T-helper 22 cell (primary cell): ENCODE measurements around the gene NHERF2.

Experiments
- DNase-seq: peaks from one replicate; pipeline ENCODE4 v3.0.0-alpha.2; 2020; ENCODE audit warnings: low read depth

NHERF2 gene

GRCh38 chr16:2040787-2041522 is 14.3 kb downstream of the NHERF2 start:
- DNase-seq = no peak

DNA sequence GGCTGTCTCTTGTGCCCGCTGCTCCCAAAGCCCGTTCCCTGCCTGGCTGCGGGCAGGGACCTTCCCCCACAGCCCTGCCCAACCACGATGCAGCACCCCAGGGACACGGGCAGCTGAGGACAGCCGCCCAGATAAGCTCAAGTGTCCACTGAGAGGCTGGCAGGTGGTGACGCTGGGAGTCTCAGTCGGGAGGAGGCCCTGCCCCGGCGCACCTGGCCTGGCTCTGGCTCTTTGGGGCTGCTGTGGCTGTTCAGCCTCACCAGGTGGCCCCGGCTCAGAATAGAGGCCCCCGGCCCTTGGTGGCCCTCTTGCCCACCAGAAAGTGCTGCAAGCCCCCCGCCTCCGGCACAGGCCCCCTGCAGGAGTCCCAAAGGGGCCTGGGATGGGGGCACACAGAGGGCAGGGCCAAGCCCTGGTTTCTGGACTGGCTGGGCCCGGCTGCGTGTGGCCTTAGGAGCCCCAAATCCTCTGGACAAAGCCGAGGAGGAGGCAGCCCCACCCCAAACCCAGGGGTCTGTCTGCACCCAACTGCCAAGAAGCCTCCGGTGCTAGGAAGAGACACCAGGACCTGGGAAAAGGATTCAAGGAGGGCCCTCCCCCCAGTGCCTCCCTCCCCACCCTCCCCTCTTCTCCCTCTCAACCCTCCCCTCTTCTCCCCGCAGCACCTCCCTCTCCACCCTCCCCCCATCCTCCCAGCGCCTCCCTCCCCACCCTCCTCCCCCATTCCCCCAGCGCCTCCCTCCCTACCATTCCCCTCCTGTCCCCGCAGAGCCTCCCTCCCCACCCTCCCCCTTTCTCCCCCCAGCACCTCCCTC is 15.7 kb downstream of the NHERF2 start:
- DNase-seq = no peak

- no peak for DNase-seq
These were observed 16.4 kb downstream of the NHERF2 start for GRCh38 chr16:2042986-2043666.

- DNase-seq = no peak
These were observed 17.2 kb downstream of the NHERF2 start for GRCh38 chr16:2043667-2044451.

- no peak for DNase-seq
These were observed 17.8 kb downstream of the NHERF2 start for GRCh38 chr16:2044541-2044940.

- no peak for DNase-seq
These were observed 19.5 kb downstream of the NHERF2 start for GRCh38 chr16:2045965-2046892.

GRCh38 chr16:2046893-2047329 is 20.2 kb downstream of the NHERF2 start:
- DNase-seq = no peak

DNA sequence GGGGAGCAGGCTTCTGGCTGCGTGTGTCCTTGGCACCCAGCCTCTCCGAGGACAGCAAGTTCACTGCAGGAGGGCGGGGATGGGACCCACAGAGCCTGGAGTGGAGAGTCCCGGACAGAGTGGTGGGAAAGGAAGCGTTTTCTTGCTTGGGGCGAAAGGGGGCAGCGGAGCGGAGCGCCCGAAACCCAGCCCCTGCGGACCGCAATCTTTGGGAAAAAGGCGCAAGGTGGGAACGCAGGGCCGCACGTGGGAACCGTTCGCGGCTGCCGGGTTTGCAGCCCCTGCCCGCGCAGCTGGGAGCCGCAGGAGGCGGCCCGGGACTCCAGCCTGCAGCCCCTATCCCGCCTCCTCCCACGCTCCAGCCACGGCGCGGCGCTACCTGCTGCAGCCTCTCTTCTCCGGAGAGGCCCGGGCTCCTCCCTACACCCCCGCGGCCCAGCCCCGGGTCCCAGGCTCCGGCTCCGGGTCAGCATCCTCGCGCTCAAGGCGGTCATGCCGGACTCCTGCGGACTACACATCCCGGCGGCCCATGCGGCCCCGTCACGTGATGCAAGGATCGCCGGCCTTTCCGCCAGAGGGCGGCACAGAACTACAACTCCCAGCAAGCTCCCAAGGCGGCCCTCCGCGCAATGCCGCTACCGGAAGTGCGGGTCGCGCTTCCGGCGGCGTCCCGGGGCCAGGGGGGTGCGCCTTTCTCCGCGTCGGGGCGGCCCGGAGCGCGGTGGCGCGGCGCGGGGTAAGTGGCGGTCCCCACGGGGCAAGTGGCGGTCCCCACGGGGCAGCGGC is 20.8 kb downstream of the NHERF2 start, which contains the start of the genes NTHL1 and TSC2:
Gene NTHL1, minus strand, starts transcription at position 505 of the 786 bp plus-strand sequence. Its CDS starts 11 bp downstream, at position 494.
Gene TSC2, plus strand, starts transcription at position 656 of the 786 bp plus-strand sequence. CDS start 631 bp downstream, outside the sequence.
- DNase-seq = peak; percentile 88

DNA sequence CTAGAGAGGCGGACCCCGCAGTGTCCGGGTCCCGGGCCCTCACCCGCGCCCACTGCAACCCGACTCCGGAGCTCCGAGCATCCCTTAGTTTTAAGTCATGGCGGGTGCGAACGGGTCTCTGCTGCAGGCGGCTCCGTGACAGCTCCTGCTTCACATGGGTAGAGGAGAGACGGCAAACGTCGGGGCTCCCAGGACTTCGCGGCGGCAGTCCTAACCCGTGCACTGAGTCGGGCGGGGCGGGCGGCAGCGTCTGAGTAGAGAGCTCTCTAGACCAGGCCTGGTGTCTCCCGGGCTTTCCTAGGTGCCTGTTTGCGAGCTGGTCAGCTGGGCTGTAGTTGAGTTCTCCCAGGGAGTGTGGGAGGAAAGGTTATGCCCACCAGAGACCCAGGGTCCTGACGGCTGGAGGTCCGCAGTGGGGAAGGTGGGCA is 21.4 kb downstream of the NHERF2 start:
- DNase-seq = no peak

DNA sequence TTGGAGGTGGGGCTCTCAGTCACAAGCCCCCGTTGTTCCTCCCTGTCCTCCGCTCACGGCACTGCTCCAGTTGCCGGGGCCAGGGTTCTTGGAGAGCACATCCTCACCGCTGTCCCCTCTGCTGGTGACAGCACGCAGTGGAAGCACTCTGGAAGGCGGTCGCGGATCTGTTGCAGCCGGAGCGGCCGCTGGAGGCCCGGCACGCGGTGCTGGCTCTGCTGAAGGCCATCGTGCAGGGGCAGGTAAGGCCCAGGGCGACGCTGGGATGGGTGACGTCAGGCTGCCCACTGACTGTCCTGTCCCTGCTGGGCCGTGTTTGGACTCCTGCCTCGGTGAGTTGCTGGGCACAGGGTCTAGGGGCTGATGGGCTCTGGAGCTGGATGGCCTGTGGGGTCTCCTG is 26.5 kb downstream of the NHERF2 start:
- DNase-seq = no peak

- DNase-seq = no peak
These were observed 27.2 kb downstream of the NHERF2 start for GRCh38 chr16:2053897-2054296.

DNA sequence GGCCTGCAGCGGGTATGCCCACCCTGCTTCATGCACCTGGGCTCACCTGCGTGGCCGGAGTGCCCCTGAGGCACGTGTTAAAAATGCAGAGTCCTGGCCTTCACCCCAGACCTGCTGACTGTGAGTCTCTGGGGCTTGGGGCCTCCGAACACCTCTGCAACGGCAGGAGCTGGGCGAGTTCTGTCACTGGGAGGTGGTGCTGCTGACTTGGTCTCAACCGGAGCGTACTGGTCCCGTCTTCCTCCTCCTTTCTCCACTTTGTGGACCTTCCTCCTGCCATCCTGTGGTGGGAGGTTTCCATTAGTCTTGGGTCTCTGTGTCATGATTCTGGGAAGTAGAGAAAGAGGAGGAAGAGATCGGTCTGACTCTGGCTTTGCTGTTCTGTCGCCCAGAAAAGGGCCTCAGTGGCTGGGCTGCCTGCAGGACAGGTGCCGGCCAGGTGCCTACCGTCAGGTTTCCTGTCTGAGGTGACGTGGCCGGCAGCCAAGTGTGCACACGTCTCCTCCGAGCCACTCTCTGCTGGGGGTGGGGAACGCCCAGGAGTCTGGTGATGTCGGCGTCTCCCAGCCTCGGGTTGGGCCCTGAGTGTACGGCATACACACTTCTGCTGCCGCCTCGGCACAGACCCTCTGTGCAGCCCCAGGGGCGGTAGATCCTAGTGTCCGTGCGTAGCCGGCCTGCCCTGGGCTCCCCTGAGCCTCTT is 28.0 kb downstream of the NHERF2 start:
- DNase-seq = no peak

DNA sequence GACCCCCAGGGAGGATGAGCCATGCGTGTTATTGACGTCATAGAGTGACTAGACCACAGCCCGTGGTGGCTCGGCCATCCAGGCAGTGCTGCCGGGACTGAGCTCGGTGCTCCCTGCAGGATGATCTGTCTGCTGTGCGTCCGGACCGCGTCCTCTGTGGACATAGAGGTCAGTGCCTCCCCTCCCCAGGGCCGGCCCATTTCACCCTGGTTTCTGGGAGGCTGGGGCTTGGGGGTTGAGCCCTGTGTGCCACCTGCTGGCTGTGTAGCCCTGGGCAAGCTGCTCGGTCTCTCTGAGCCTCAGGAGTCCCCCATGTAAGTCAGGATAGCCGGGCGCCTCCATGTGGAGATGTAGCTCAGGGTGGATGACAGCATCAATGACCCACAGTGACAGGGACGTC is 29.4 kb downstream of the NHERF2 start:
- no peak for DNase-seq

DNA sequence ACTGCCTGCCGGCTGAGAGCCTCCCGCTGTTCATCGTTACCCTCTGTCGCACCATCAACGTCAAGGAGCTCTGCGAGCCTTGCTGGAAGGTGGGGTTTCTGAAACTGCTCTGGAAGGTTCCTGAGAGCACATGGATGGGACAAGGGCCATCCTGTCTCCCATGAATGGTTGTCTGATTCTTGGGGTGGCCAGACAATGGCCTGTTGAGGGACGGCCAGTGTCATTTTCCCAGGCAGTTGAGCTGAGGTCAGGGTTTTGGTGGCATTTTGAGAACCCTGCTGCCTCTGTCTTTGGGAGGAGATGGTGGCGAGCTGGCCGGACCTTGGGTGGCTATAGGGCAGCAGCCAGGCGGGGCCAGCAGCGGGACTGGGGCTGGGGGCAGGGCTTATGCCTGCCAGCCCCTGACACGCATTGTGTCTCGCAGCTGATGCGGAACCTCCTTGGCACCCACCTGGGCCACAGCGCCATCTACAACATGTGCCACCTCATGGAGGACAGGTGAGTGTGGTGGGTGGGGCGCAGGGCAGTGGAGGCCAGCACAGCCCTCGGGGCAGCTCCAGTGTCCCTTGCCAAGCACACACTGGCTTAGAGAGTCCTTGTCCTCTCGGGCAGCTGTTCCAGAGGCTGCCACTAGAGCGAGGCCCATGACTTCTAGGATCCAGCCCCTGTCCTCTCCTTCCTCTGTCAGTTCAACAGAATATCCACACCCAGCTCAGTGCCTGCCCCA is 30.1 kb downstream of the NHERF2 start:
- no peak for DNase-seq

GRCh38 chr16:2057438-2057837 is 30.7 kb downstream of the NHERF2 start:
- DNase-seq = no peak

- no peak for DNase-seq
These were observed 31.7 kb downstream of the NHERF2 start for GRCh38 chr16:2058420-2058819.

DNA sequence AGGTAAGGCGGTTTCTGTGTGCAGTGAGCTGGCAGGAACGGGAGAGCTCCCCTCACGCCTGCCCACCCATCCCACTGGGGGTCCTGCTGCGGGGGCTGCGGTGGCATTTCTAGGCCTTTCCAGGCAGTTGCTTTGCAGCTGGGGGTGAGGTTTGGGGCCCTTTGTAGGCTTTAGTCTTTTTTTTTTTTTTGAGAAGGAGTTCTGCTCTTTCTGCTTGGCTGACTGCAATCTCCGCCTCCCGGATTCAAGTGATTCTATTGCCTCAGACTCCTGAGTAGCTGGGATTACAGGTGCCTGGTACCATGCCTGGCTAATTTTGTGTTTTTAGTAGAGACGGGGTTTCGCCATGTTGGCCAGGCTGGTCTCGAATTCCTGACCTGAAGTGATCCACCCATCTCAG is 32.2 kb downstream of the NHERF2 start:
- DNase-seq = no peak

DNA sequence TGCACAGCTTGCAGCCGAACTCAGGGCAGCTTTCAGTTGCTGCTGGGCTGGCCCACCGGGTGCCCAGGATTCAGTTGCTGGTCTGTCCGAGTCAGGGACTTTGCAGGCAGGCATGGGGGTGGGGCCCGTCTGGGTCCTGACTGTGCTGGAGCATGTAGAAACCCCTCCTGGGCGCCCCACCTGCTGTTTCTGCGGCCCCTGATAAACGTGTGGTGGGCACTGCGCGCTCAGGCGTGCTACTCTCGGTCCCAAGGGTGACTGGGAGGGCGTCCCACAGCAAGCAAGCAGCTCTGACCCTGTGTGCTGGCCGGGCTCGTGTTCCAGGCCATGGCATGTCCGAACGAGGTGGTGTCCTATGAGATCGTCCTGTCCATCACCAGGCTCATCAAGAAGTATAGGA is 33.6 kb downstream of the NHERF2 start:
- DNase-seq = no peak
